Fibroblast of lung (primary cell): ENCODE measurements around the gene MRAS.

Experiments
- EZH2 ChIP-seq: IDR thresholded peaks from 2 replicates; pipeline ENCODE4 v1.5.1; 2012; ENCODE audit warnings: low read length, control low read depth, mild to moderate bottlenecking; ENCODE audit errors: missing control alignments
- TF ChIP-seq, protein P1 (sequence below), 2 donors: IDR thresholded peaks in 1 of 2; conservative IDR thresholded peaks in 1 of 2; 1 replicate in 1 of 2; 2 replicates in 1 of 2; pipeline ENCODE4 v1.5.1; 2011 to 2012; ENCODE audit warnings: low read length in 2 of 2, control low read depth in 1 of 2, inconsistent platforms in 1 of 2, low read depth in 1 of 2, mild to moderate bottlenecking in 1 of 2

DNA sequence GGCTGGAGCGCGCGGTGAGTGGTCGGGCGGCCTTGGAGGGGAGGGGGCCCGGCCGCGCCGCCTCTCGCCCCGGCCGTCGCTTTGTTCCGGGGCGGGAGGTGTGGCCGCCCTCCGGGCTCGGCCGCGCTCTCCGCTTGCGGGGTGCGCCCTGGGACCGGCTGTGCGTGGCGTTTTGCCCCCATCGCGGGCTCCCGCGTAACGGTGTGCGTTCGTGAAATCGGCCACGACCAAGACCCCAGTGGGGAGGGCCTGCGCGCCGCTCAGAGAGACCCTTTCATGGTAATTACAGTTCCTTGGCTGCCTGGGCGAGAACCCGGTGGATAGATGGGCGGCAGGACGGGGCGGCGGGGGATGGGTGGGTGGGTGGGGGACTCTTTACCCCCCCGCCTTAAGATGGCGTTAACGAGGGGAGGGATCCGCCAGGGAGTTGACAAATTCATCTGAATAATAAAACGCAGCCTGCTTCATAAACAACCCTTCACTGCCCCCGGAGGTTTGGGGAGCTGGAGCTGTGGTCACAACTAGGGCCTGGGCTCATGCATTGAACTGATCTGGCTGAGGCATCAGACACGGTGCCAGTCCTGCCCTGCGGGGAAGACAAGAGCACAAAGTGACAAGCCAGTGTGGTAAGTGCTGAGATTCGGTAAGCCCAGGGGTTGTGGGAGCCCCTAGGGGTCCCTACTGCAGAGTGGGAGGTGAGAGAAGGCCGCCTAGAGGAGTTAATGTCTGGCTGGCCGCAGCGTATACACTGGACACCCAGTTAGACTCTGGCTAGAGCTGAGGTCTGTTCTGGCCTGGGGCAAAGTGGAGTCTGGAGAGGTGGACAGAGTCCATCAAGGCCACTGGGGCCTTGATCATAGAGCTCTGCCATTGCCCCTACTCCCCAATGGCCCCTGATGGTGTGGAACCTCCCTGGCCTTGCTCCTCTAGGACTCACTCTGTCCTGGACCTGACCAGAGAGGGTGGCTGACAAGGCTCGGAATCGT, 668 bp downstream of the MRAS start:
- TF ChIP-seq, protein P1, sequence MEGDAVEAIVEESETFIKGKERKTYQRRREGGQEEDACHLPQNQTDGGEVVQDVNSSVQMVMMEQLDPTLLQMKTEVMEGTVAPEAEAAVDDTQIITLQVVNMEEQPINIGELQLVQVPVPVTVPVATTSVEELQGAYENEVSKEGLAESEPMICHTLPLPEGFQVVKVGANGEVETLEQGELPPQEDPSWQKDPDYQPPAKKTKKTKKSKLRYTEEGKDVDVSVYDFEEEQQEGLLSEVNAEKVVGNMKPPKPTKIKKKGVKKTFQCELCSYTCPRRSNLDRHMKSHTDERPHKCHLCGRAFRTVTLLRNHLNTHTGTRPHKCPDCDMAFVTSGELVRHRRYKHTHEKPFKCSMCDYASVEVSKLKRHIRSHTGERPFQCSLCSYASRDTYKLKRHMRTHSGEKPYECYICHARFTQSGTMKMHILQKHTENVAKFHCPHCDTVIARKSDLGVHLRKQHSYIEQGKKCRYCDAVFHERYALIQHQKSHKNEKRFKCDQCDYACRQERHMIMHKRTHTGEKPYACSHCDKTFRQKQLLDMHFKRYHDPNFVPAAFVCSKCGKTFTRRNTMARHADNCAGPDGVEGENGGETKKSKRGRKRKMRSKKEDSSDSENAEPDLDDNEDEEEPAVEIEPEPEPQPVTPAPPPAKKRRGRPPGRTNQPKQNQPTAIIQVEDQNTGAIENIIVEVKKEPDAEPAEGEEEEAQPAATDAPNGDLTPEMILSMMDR (conservative IDR thresholded peaks at IDR 0.05 in 1 of 2, IDR thresholded peaks at IDR 0.05 in 1 of 2; ENCODE audit: low read depth in 1 of 2, low read length in 2 of 2) = no peak
- no peak for TF ChIP-seq EZH2
